ENCODE data around the gene WFIKKN1. TPM values are rescaled to one million over a fixed set of nuclear protein-coding genes. Genes with fewer than 3 reads are reported as not detected.

WFIKKN1 gene
- total RNA-seq, 4 donors from 2014 or later: 0.26 to 1.4 (median 0.76) TPM; not detected in 1

DNA sequence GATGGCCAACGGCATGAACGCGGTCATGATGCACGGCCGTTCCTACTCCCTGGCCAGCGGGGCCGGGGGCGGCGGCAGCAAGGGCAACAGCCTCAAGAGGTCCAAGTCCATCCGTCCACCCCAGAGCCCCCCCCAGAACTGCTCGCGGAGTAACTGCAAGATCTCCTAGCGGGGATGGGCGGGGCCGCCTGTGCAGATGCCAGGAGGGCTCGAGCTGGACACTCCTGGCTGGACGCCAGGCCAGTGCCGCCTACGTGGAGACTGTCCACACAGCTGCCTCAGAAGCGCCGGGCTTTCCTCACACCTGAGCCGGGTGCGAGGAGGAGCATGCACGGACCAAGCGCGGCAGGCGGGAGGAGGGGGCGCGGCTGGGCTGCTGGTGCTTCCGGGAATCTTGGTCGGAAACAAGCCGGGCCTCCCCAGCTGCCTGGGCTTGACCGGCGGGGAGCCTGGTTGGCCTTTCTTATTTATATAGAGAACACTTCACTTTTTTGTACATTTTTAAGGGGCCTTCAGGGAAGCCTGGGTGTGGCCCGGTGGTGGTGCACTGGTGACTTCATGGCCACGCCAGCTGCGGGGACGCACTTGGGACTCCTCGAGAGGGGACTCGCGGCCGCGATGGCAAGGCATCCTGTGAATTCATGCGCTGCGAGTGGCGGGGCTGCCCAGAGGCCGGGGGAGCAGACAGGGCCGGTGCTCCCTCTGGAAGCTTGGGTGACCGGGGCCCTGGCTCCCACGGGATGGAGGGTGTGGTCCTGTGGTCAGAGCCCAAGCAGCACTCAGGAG is 3.1 kb upstream of the WFIKKN1 start:
- peak overlapping the region; percentile 89 to 93 for H3K27ac ChIP-seq
- intact Hi-C loops (cut with DNase I; ENCODE audit: low total_unique reads): no loop called here

DNA sequence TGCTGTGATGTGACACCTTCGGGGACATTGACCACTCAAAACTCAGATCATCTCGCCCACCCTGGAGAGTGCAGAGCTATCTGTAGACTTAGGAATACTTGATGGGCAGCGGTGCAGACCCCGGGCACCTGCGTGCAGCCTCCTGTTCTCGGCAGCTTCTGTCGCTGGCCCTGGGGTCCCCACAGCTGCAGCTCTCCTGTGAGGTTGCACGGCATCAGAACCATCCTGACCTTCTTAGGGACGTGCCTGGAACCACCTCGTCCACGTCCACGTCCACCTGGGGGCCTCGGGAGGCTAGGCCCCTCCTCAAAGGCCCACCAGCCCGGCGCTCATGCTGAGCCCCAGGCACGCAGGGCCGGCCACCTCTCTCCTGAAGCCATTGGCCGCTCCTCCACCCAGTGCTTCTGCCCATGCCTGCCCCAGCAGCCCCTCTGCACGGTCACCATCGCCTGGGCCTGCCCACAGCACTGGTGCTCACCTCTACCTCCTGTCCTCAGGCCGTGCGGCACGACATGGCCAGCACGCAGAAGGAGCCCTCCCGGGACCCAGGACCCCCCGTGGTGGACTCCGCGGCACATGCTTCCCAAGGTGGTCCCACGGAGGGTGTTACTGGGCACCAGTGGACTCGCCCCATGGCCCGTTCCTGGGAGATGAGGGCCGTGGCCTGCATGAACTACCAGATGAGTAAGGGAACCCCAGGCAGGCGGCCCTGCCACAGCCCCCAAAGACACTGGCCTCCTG is 2.3 kb upstream of the WFIKKN1 start:
- TF ChIP-seq, protein P1, sequence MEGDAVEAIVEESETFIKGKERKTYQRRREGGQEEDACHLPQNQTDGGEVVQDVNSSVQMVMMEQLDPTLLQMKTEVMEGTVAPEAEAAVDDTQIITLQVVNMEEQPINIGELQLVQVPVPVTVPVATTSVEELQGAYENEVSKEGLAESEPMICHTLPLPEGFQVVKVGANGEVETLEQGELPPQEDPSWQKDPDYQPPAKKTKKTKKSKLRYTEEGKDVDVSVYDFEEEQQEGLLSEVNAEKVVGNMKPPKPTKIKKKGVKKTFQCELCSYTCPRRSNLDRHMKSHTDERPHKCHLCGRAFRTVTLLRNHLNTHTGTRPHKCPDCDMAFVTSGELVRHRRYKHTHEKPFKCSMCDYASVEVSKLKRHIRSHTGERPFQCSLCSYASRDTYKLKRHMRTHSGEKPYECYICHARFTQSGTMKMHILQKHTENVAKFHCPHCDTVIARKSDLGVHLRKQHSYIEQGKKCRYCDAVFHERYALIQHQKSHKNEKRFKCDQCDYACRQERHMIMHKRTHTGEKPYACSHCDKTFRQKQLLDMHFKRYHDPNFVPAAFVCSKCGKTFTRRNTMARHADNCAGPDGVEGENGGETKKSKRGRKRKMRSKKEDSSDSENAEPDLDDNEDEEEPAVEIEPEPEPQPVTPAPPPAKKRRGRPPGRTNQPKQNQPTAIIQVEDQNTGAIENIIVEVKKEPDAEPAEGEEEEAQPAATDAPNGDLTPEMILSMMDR (IDR thresholded peaks at IDR 0.05): no peak
- no peak for TF ChIP-seq POLR2A (IDR thresholded peaks at IDR 0.05)
- no peak overlapping the region for H3K4me3 ChIP-seq
- intact Hi-C loops (cut with DNase I; ENCODE audit: low total_unique reads): no loop called here
- H3K9me3 ChIP-seq: no peaks in the 10 kb centered on the region
- H3K36me3 ChIP-seq: no peaks in the 10 kb centered on the region
- peaks cover 0 to 13% of the 10 kb centered on the region in 2 donors for H3K4me1 ChIP-seq
- H3K27me3 ChIP-seq: no peaks in the 10 kb centered on the region
- H3K27ac ChIP-seq: no peak overlapping the region
- peak in 1 of 2 donors; percentile 21 for DNase-seq

More for the DNA sequence above, 3.1 kb upstream of the WFIKKN1 start:
- Histone ChIP-seq H3K4me1 (peaks cover 0 to 13% of the 10 kb centered on the region in 2 donors), H3K4me3 (no peak overlapping the region), H3K36me3 (no peaks in the 10 kb centered on the region), H3K9me3 (no peaks in the 10 kb centered on the region), H3K27me3 (no peaks in the 10 kb centered on the region)
- TF ChIP-seq, protein P1 (IDR thresholded peaks at IDR 0.05): no peak
- no peak for TF ChIP-seq POLR2A (IDR thresholded peaks at IDR 0.05)
- peak in 1 of 2 donors; percentile 65 for DNase-seq

DNA sequence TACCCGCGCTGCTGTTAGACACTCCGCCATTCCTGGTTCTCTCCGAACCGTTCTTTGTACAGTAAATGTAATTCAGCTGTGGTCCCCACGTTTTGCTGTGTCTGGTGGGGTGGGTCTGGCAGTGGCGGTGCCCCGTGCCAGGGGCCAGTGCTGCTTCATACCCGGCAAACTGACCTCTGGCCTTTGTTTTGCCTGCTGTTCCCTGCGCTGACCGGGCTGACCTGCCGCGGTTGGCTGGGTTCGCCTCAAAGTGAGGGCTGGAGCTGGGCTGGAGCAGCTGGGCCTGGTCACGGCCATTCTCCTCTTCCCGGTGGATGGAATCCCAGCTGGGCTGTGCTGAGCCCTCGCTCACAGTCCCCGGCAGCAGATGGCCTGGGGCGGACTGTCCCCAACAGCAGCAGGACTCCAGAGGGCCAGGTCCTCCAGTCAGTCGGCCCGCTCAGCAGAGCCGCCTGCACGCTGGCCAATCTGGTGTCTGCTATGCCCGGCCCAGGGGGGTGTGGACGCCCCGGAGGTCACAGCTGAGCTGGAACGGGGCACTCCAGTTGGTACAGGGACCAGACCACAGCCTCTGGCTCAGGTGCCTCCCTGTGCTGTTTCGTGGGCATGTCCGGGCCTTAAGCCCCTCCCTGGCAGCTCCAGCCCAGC is 1.5 kb upstream of the WFIKKN1 start:
- DNase-seq: peak; percentile 23 to 27
- intact Hi-C loops (cut with DNase I; ENCODE audit: low total_unique reads): no loop called here
- peaks cover 0 to 13% of the 10 kb centered on the region in 2 donors for H3K4me1 ChIP-seq
- H3K4me3 ChIP-seq: no peak overlapping the region
- H3K9me3 ChIP-seq: no peaks in the 10 kb centered on the region
- H3K27me3 ChIP-seq: no peaks in the 10 kb centered on the region
- H3K36me3 ChIP-seq: no peaks in the 10 kb centered on the region
- no peak for TF ChIP-seq POLR2A (IDR thresholded peaks at IDR 0.05)
- TF ChIP-seq, protein P1 (IDR thresholded peaks at IDR 0.05): no peak
- peak overlapping the region in 1 of 2 donors; percentile 36 for H3K27ac ChIP-seq

DNA sequence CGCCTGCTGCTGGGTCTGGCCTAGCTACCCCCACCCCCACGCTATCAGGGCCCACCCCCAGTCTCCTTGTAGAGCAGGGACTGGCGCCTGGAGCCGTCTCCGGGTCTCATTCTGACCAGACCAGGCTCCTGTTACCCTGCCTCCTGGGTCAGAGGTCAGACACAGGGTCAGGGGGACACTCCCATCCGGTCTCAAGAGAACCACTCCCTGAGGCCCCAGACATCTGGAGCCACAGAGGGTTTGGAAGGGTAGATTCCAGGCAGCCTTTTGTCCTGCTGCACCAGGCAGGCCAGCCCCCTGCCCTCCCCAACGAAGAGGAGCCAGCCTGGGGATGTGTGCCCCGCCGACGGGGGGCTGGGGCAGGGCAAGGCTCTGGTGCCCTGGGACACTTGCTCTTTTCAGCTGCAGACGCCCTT is 944 bp upstream of the WFIKKN1 start:
- intact Hi-C loops (cut with DNase I; ENCODE audit: low total_unique reads): no loop called here
- Histone ChIP-seq H3K4me1 (peaks cover 0 to 13% of the 10 kb centered on the region in 2 donors), H3K27ac (peak overlapping the region in 1 of 2 donors; percentile 36), H3K27me3 (no peaks in the 10 kb centered on the region), H3K9me3 (no peaks in the 10 kb centered on the region), H3K36me3 (no peaks in the 10 kb centered on the region), H3K4me3 (no peak overlapping the region)
- TF ChIP-seq, protein P1 (IDR thresholded peaks at IDR 0.05): no peak
- no peak for TF ChIP-seq POLR2A (IDR thresholded peaks at IDR 0.05)
- peak in 1 of 2 donors; percentile 38 for DNase-seq
